Measurements from ENCODE around the gene NUDT7. TPM values are rescaled to one million over a fixed set of nuclear protein-coding genes. Genes with fewer than 3 reads are reported as not detected.

NUDT7 gene
- 10 to 100 TPM in 1 of 2 donors, 1 to 10 TPM in 1; 2.7 to 14.6 TPM for total RNA-seq

DNA sequence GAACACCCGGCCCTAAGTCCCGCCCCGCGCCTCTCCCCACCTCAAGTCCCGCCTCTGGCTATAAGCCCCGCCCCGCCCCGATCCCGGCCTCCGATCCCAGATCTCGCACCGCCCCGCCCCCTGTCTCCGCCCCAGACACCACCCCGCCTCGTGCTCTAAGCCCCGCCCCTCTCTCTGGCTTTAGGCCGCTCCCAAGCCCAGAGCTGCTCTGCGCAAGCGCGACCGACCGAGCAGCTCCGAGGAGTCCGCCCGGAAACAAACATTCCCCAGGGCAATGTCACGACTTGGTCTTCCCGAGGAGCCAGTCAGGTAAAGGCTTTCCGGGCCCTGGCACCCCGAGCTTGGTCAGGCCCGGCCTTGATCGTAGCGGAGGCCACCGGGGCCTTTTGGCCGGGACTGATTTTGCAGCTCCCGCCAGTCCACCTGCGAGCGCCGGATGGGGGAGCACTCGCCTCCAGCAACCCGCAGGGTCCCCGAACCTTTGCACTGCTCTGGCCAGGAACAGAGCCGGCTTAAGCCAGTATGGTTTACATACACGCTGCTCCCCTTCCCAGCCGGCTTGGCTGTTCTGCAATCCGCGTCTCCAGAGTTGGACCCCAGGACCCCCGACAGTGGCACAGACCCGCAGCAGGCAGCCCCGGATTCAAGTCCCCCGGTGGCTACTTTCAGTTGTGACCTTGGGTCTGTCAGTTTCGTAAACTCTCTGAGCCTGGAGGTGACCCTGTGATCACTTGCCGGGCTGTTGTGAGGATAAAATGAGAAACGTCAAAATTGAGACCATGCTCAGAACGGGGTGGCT is at the start of gene NUDT7:
TSS of gene NUDT7 (plus strand) at position 206 of the 799 bp plus-strand sequence. CDS start at position 275, 69 bp downstream.
- TF ChIP-seq CTCF (IDR thresholded peaks at IDR 0.05), result no peak
- DNase-seq (ENCODE audit: low spot score), result peak; percentile 98

GRCh38 chr16:77674888-77675287 is 47.4 kb upstream of the NUDT7 start:
- Histone ChIP-seq H3K4me1 (ENCODE audit: control insufficient read depth in 1 of 2, low read depth in 2 of 2) (peaks cover 0 to 10% of the 10 kb centered on the region in 2 donors), H3K4me3 (no peak overlapping the region), H3K36me3 (no peaks in the 10 kb centered on the region), H3K27me3 (replicated peaks; ENCODE audit: insufficient read depth) (no peaks in the 10 kb centered on the region), H3K27ac (no peak overlapping the region), H3K9me3 (no peaks in the 10 kb centered on the region)
- no peak for ATAC-seq (ENCODE audit: insufficient number of reproducible peaks, low FRiP score, low read depth)
- DNase-seq (ENCODE audit: low spot score), result no peak
- no peak for TF ChIP-seq CTCF (IDR thresholded peaks at IDR 0.05)

More for the DNA sequence above, at the start of gene NUDT7:
- Histone ChIP-seq H3K27me3 (replicated peaks; ENCODE audit: insufficient read depth) (no peaks in the 10 kb centered on the region), H3K4me3 (peak within 1 kb of the TSS; percentile 74), H3K36me3 (no peaks in the 10 kb centered on the region), H3K27ac (peak within 1 kb of the TSS; percentile 73 to 86), H3K4me1 (ENCODE audit: control insufficient read depth in 1 of 2, low read depth in 2 of 2) (peaks cover 0 to 12% of the 10 kb centered on the region in 2 donors), H3K9me3 (no peaks in the 10 kb centered on the region)
- ATAC-seq (ENCODE audit: insufficient number of reproducible peaks, low FRiP score, low read depth), result peak; percentile 93

DNA sequence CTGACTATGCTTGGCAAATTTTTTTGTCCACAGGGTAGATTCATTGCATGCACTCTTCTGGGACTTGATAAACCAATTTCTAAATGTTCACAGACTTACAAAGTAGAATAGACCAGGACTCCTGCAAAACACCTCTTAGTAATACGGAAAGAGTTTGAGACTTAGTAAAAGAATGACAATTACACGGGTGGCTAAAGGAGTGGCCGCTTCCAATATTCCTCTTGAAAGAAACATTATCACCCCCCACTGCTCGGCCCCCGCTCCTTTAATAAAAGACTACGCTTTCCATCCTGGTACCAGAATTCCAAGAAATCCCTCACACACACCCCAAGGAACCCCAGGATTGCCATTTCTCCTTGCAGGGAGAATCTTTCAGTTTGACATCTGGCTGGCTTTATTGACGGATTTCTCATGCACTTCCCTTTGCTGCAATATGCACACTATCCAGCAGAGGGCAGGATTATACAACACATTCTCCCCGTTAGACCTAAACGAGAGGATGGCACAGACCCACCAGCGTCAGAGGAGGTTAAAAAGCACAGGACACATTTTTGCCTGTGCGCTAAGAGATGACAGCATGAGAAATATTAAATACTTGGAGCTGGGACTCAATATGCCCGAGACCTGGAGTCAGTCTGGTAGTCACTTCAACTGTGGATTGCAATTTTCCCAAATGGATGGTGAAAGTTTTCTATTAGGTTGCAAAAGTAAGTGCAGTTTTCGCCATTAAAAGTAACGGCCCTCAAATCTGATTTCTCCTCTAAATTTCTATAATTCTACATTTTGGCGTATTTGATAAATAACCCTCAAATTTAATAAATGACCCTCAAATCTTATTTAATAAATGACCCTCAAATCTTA is 46.6 kb upstream of the NUDT7 start:
- H3K4me1 ChIP-seq (ENCODE audit: control insufficient read depth in 1 of 2, low read depth in 2 of 2), result peaks cover 0 to 10% of the 10 kb centered on the region in 2 donors
- H3K27ac ChIP-seq, result no peak overlapping the region
- H3K27me3 ChIP-seq (replicated peaks; ENCODE audit: insufficient read depth), result no peaks in the 10 kb centered on the region
- H3K4me3 ChIP-seq, result peak overlapping the region; percentile 11
- peak; percentile 47 for DNase-seq (ENCODE audit: low spot score)
- peak; percentile 66 for ATAC-seq (ENCODE audit: insufficient number of reproducible peaks, low FRiP score, low read depth)
- peak; percentile 88 for TF ChIP-seq CTCF (IDR thresholded peaks at IDR 0.05)
- H3K36me3 ChIP-seq, result no peaks in the 10 kb centered on the region
- no peaks in the 10 kb centered on the region for H3K9me3 ChIP-seq

- H3K36me3 ChIP-seq, result no peaks in the 10 kb centered on the region
- TF ChIP-seq CTCF (IDR thresholded peaks at IDR 0.05), result no peak
- no peak for ATAC-seq (ENCODE audit: insufficient number of reproducible peaks, low FRiP score, low read depth)
- H3K9me3 ChIP-seq, result no peaks in the 10 kb centered on the region
- H3K4me3 ChIP-seq, result no peak overlapping the region
- DNase-seq (ENCODE audit: low spot score), result no peak
- no peak overlapping the region for H3K27ac ChIP-seq
- H3K27me3 ChIP-seq (replicated peaks; ENCODE audit: insufficient read depth), result no peaks in the 10 kb centered on the region
- peaks cover 0 to 10% of the 10 kb centered on the region in 2 donors for H3K4me1 ChIP-seq (ENCODE audit: control insufficient read depth in 1 of 2, low read depth in 2 of 2)
Observed at GRCh38 chr16:77677129-77677528, 45.2 kb upstream of the NUDT7 start.

DNA sequence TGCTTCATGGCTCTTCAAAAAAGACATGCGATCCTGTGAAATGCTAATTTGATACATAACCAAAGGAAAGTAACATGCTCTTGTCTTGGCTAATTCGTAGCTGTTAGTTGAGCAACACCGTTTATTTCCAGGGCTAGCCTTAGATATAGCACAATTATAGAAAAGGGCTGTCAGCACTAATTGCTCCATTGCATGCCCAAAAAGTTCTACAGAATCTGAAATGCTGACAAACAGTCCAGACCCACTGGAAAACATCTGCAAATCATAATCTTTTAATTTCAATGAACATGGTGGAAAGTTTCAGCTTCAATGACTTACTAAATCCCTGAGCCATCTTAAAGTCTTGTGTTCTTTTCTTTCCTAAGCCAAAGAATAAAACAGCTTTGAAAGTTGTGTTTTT is 42.9 kb upstream of the NUDT7 start:
- Histone ChIP-seq H3K36me3 (no peaks in the 10 kb centered on the region), H3K27ac (no peak overlapping the region), H3K4me1 (ENCODE audit: control insufficient read depth in 1 of 2, low read depth in 2 of 2) (peaks cover 0 to 10% of the 10 kb centered on the region in 2 donors), H3K4me3 (no peak overlapping the region), H3K27me3 (replicated peaks; ENCODE audit: insufficient read depth) (no peaks in the 10 kb centered on the region), H3K9me3 (no peaks in the 10 kb centered on the region)
- ATAC-seq (ENCODE audit: insufficient number of reproducible peaks, low FRiP score, low read depth) (no peak), DNase-seq (ENCODE audit: low spot score) (no peak)
- TF ChIP-seq CTCF (IDR thresholded peaks at IDR 0.05), result no peak

All from thoracic aorta (tissue), 2 donors.